Ishikawa (cell line): Measurements from ENCODE around the gene USP22.
A peak's percentile ranks its signal among the peaks of the same experiment; 100 is the strongest.

Source experiments
- CEBPB ChIP-seq: IDR thresholded peaks from 2 replicates; pipeline ENCODE4 v1.6.1; 2012
- CREB1 ChIP-seq: IDR thresholded peaks from 2 replicates; pipeline ENCODE4 v1.6.1; 2012; ENCODE audit warnings: low read depth
- EP300 ChIP-seq: IDR thresholded peaks from 2 replicates; pipeline ENCODE4 v1.6.1; 2012; ENCODE audit warnings: borderline replicate concordance
- FOXM1 ChIP-seq: IDR thresholded peaks from 2 replicates; pipeline ENCODE4 v1.6.1; 2012; ENCODE audit warnings: low read depth, borderline replicate concordance
- MAX ChIP-seq: IDR thresholded peaks from 2 replicates; pipeline ENCODE4 v1.6.1; 2012
- NFIC ChIP-seq: IDR thresholded peaks from 2 replicates; pipeline ENCODE4 v1.6.1; 2012
- RAD21 ChIP-seq: IDR thresholded peaks from 2 replicates; pipeline ENCODE4 v1.6.1; 2012; ENCODE audit warnings: low read depth
- REST ChIP-seq: IDR thresholded peaks from 2 replicates; pipeline ENCODE4 v1.6.1; 2012; ENCODE audit warnings: low read depth, mild to moderate bottlenecking
- TAF1 ChIP-seq: IDR thresholded peaks from 2 replicates; pipeline ENCODE4 v1.6.1; 2012; ENCODE audit warnings: low read depth, mild to moderate bottlenecking
- YY1 ChIP-seq: IDR thresholded peaks from 2 replicates; pipeline ENCODE4 v1.6.1; 2012; ENCODE audit warnings: low read depth

DNA sequence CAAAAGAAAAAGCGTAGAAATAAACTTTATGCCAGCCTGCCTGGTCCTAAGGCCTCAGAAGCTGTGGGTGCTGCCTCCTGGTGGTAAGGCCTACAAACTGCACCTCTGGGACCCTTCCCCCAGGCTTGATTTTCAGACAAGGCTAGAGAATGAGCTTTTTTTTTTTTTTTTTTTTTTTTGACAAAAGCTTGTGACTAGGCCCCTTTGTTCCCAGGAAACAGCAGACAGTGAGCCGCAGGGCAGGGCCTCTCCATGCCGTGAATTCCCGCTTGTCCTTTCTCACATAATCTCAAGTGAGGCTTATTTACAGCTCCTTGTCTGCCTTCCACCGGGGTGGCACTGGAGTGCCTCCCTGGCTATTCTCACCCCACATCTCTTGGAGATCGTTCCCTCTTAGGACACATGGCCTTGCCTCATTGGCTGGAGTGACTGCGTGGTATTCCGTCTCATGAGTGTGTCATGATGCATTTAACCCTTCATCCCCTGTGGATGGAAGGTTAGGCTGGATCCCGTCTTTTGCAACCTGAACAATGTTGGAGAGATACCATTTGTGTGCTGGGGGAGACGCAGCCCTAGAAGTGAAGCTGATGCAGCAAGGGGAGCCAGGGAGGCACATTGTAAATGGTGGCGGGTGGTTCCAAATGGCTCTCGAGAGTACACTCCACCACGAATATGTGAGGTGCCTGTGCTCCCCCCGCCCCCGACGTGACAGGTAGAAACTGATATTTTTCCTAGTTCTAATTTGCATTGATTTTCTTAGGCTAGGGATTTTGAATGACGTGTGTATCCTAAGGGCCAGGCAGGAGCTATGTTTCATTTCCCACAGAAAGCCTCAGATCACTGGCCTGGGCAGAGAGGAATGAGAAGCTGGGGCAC is 49.6 kb downstream of the USP22 start:
- TF ChIP-seq RAD21 (peak; percentile 67), YY1 (no peak), TAF1 (no peak), EP300 (no peak), NFIC (no peak), CREB1 (no peak), REST (no peak), CEBPB (no peak), MAX (no peak), FOXM1 (no peak)
